GM19328 (cell line): ENCODE data around the gene GALNT16.
"Not testable (repeated sequence)": the region's sequence is repeated elsewhere in the genome, so short reads cannot be mapped to it uniquely, and the experiment has no call there.

Source experiments
- ATAC-seq: cut with Tn5 transposase; IDR thresholded peaks from one replicate; pipeline ENCODE4 v1.9.1; 2021; ENCODE audit warnings: mild to moderate bottlenecking, moderate library complexity; ENCODE audit not compliant: unreplicated experiment

Gene GALNT16

GRCh38 chr14:69259527-69260189, at the start of gene GALNT16:
TSS of gene GALNT16 (plus strand) at chr14:69260158. CDS start at chr14:69260291, 133 bp downstream.
- ATAC-seq = no peak

DNA sequence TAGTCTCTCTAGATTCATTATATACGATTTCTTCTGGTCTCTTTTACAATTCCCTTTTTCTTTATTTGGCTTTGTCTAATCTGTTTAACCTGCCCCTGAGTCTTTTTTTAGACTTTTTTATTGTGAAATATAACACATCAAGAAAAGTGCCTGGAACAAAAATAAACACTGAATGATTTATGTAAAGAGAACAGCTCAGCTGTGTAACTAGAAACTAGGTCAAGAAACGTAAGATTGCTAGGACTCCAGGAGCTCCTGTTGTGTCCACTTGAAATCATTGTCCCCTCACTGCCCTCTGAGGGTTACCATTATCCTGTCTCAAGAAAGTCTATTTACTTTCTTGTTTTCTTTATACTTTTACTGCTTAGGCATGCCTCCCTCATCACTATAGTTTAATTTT, 45.6 kb upstream of the GALNT16 start:
- ATAC-seq = no peak

- not testable (repeated sequence) for ATAC-seq
Observed at GRCh38 chr14:69217663-69218062, 42.3 kb upstream of the GALNT16 start.

GRCh38 chr14:69224946-69225345, 35.0 kb upstream of the GALNT16 start:
- no peak for ATAC-seq

DNA sequence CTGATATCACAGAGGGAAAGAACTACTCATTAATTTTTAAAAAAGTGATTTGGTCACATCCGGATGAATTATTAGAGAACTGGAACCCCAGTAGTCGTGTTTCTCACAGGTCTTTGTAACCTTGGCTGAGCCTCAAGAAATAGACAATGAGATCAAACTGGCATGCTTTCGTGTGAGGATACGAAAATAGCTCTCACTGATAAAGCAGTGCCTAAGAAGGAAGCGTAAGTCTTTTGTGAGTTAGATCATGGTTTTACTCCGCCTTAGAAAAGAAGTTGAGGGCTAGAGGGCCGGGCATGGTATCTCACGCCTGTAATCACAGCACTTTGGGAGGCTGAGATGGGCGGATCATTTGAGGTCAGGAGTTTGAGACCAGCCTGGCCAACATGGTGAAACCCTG, 33.8 kb upstream of the GALNT16 start:
- no peak for ATAC-seq

DNA sequence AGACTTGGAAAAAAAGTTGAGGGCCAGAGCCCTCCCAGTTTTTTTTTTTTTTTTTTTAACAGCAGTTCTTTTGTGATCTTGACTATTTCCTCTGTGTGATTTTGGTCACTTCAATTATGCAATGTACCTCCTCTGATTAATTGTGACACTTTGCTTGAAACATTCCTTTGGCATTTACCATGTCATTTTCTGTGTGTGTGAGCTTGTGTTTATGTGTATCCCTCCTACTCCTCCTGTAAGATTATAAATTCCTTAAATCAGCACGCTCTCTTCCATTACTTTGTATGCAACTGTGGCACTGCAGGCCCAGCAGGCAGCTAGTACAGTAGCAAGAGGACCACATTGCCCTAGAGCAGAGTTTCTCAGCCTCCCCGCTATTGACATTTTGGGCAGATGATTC, 33.2 kb upstream of the GALNT16 start:
- ATAC-seq = no peak

- ATAC-seq = no peak
Observed at GRCh38 chr14:69231486-69231885, 28.5 kb upstream of the GALNT16 start.

DNA sequence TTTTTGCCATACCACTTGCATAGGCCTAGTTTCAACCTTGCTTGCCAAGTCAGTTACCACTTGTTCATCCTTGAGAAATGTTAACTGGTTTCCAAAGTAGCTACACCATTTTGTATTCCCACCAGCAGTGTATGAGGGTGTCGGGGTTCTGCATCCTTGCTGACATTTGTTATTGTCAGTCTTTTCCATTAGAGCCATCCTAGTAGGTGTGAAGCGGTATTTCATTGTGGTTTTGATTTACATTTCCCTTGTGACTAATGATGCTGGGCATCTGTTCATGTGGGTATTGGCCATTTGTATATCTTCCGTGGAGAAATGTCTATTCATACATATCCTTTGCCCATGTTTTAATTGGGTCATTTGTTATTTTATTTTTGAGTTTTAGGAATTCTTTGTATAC, 27.6 kb upstream of the GALNT16 start:
- no peak for ATAC-seq

DNA sequence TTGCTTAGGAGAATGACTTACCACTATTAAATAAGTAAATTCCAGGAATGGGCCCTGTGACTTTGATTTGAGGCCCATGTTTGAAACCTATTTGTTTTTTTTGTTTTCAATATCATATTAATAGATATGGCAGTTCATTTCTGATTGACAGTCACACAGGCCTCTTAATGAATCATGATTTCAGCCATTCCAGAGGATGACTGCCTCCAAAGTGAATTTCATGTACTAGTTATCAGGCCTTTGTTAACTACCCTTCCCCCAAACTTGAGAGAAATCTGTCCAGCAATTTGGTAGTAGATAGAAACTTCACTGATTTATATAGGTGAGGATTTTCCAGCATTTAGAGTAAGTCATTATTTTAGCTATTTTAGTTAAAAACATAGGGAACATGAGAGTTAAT, 25.9 kb upstream of the GALNT16 start:
- ATAC-seq = no peak

DNA sequence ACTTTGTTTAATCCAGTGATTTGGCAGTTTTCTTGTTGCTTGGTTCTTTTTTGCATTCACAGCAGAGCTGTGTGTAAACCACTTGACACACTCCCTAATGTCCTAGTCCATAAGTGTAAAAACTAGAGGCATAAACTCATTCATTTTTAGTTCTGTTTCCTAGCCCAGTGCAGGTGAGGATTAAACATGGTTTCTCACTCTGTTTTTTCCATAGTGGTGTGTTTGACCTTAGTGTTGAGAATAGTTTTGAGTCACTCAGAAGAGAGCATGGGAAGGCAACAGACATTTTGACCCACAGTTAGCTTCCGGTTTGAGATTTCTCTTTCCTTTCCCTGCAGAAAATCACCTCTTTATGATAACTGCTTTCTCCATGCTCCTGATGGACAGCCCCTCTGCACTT, 24.2 kb upstream of the GALNT16 start:
- no peak for ATAC-seq

DNA sequence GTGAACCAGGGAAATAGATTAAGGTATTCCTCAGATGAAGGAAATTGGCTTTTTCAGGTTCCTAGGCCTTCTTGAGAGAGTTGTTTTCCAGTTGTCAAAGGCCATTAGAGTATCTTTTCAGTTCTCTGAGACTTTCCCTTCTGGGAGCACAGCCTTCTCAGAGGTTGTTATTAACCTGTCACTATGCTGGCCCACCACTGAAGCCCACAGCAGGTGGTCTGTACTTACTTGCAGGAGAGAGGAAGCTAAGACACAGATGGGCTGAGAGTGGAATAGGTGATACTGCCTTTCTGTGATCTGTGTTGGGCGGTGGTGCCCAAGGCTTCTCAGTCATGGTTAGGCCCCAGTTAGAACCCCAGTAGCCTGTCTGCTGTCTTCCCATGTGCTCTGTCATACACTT, 22.8 kb upstream of the GALNT16 start:
- ATAC-seq = no peak

- ATAC-seq = no peak
Observed at GRCh38 chr14:69237584-69237983, 22.4 kb upstream of the GALNT16 start.

DNA sequence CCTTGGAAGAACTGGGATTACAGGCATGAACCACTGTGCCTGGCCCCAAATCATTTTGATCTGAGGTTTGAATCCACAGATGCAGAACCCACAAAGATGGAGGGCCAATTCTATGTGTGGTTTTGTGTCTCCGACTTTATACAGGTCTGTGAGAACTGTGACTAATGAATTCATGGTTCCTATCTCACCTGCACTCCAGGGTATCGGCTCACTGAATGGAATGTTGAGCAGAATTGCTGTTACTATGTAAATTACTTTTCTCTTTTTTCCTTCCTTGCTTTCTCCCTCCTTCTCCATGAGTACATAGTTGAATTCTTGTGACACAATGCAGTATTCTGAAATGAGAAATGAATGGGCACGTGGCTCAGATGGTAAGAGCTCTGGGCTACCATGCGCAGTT, 21.1 kb upstream of the GALNT16 start:
- ATAC-seq = no peak

GRCh38 chr14:69240527-69241173, 19.3 kb upstream of the GALNT16 start:
- ATAC-seq = no peak

GRCh38 chr14:69241577-69241976, 18.4 kb upstream of the GALNT16 start:
- no peak for ATAC-seq

- ATAC-seq = no peak
Observed at GRCh38 chr14:69242311-69243224, 17.4 kb upstream of the GALNT16 start.

DNA sequence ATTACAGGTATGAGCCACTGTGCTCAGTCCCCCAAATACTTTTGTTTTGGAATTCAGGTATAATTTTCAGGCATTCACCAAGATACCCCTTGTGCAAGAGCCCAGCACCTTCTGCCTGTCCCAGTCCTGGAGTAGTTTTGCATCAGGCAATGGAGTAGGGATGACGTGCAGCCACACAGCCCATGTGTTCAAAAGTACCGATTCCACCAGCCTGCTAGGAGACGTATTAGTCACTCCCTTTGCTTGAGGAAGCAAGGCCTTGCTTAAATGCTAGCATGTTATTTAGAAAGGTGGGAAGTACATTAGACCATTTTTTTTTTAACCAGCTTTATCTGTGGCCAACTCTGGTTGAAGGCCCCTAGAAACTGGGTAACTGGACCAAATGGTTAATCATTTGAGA, 15.0 kb upstream of the GALNT16 start:
- ATAC-seq = no peak

GRCh38 chr14:69246331-69246730, 13.6 kb upstream of the GALNT16 start:
- no peak for ATAC-seq

- ATAC-seq = no peak
Observed at GRCh38 chr14:69247676-69248440, 12.1 kb upstream of the GALNT16 start.

DNA sequence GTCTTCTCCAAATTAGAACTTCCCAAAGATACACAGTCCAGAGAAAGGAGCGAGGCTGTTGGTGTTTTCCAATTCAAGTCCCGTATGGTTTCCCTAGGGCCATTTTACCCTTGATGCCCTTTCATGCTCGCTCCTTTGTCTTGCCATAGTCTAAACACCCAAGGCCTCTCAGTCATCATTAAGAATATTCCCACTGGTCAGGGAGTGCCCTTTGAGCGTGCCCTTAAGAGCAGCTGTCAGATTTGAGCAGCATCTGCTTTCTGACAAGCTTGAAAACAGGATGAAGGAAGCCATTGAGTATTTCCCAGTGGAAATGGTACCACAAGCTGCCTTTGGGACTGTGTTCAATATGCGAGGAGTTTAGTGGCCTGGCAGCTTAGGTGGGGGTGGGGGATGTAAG, 10.4 kb upstream of the GALNT16 start:
- ATAC-seq = no peak

DNA sequence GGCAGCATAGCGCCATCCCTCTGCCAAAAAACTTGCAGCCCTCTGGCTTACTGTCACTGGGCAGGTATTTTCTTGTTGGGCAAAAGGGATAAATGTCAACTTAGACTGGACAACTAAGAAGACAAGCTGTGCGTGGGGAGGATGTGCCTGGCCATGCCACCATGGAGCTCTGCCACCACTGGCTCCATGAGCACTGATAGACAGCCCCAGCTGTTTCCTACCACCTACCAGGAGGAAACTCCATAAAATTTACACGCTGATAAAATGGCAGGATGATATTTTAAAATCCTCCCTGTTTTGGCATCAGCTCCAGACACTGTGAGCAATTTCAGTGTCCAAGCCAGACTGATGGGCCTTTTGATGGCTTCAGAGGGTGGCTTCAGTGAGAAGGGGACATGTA, 7.1 kb upstream of the GALNT16 start:
- no peak for ATAC-seq
